Stimulated activated CD4-positive, alpha-beta T cell treated with anti-CD3 and anti-CD28 coated beads, TNF-alpha, amount 100 ng/mL, for 4 hours (primary cell): Measurements from ENCODE around the gene ANXA6.

Experiments
- DNase-seq, 3 experiments: peaks; one replicate each; pipeline ENCODE4 v3.0.0-alpha.2; 2020; ENCODE audit warnings: low read depth in 3 of 3

ANXA6 gene

DNA sequence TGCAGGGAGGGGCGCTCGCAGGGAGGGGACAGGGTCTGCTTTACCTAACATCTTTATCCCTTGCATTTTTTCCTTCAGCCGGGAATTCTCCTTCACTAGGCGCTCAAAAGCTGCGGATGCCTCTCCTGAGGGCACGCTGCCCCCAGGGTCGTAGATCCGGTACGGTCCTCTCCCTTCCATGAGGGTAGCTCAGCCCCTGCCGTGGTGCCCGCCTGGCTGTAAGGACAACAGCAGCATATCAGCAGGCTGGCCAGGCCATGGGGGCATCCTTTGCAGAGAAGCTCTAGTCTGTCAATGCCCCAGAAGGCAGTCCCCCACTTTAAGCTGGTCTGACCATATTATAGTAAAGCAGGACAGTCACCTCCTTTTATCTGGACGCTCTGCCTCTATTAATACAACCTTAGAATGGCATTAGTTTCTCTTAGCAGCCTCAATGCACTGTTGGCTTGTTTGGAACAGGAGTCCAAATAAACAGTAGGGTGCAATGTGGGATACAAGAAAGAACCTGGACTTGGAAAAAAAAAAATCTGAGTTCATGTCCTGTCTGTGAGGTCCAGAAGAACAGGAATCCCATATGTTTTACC, 92.6 kb downstream of the ANXA6 start:
- no peak for DNase-seq

- DNase-seq: no peak
Measured at GRCh38 chr5:151063142-151063989, 94.2 kb downstream of the ANXA6 start.

DNA sequence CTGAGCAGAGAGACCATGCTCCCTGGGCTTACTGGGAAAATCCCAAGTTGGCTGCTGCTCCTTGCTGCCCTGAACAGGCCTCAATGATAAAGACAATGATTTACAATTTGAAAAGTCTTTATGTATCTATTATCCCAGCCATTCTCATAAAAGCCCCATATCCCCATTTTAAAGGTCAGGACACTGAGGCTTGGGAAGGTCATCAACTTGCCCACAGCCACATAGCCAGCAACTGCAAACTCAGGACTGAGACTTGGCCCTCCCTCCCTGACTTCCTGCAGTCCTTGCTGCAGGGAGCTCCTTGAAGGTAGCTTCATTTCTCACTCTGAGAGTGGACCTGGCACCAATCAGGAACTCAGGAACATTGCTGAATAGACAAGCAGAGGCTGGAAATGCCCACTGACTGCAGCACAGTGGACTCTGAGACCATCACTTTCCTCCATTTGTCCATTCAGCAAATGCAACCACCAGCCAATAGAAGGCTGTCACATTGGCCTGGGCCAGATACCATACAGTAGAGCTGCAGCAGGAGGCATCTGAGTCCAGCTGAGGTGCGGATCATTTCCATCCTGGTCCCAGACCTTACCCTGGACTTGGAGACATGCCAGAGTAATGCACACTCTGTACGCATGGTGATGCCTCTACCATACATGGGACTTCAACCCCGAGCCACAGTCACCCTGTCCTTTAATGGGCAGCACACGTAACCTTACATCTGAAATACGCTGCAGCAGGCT, 95.0 kb downstream of the ANXA6 start:
- no peak for DNase-seq

DNA sequence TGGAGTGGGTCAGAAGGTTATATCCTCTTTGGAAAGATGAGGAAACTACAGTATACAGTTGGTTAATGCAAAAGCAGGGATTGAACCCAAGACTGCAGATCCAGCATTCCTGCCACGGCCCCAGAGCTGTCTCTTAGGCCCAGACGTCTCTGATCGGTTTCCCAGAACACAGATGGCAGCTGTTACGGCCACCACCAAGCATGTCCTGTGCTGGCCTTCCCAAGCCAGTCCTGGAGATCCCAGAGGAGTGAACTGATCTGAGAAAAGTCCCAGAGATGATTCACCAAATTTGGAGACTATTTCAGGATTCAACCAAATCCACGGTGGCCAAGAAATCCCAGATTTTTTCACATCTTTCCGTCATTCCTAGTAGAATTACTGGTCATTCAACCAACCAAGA, 96.8 kb downstream of the ANXA6 start:
- no peak for DNase-seq

DNA sequence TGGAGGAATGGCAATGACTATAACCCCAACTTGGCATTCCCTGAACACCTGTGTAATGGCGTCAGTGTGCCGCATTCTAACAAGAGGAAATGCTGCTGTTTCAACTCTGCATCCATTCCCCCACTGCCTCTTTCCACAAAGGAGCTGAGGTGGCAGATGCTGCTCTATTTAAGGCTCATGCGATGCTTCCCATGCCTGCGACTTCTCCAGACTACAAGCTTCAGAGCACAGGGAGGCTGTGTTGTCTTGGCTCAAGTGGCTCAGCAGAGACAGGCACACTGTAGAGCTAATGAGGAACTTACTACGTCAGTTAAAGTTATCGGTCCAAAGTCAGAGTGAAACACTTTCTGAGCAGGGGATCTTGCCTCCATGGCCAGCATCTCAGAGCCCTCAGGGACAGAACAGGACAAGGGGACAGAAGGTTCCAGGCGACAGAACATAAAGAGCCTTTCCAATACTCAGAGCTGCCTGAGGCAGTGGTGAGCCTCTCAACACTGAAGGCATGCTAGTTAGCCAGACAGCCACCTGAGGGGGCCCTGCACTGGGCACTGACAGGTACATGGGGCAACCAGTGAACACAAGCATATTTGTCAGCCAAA, 98.6 kb downstream of the ANXA6 start:
- DNase-seq: no peak

GRCh38 chr5:151058301-151058700, 99.3 kb downstream of the ANXA6 start:
- no peak for DNase-seq

- DNase-seq: no peak
Measured at GRCh38 chr5:151056379-151057325, 100.9 kb downstream of the ANXA6 start.

DNA sequence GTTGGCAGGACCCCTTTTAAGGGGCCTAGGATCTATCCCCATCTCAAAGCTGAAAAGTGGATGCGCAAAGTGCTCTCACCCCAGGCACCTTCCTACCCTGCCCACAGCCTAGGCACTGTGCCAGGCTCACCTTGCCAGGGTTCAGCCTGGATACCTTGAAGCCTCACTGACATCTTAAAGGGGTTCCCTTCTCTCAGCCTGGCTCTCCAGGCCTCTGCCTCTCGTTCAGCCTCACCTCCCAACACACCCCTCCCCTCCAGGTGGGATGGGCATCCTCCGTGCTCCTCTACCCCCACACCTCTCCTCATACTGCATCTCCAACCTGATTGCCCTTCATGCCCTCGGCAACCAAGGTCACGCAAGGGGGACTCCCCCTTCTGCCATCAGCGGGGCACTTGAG, 102.2 kb downstream of the ANXA6 start:
- no peak for DNase-seq

- no peak for DNase-seq
Measured at GRCh38 chr5:151054709-151055108, 102.9 kb downstream of the ANXA6 start.

- no peak for DNase-seq
Measured at GRCh38 chr5:151053796-151054462, 103.7 kb downstream of the ANXA6 start.

DNA sequence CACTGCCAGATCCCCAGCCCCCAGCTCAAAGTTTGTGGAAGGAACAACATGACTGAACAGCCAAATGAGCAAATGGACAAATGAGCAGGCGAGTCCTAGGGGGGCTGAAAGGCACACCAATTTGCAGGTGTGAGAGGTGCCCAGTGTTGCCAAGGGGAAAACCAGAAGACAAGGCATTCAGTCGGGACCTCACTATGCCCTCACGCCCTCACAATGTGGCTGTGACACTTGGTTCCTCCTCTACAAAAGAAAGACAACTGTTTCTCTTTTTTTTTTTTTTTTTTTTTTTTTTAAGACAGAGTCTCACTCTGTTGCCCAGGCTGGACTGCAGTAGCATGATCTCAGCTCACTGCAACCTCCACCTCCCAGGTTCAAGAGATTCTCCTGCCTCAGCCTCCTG, 104.7 kb downstream of the ANXA6 start:
- DNase-seq: no peak

- DNase-seq: no peak
Measured at GRCh38 chr5:151051931-151052608, 105.5 kb downstream of the ANXA6 start.

GRCh38 chr5:151051066-151051930, 106.3 kb downstream of the ANXA6 start:
- peak; percentile 34 to 56 (median 50) for DNase-seq
